OCI-LY7 (cell line): ENCODE data around the gene SH3YL1. TPM values are rescaled to one million over a fixed set of nuclear protein-coding genes. Genes with fewer than 3 reads are reported as not detected.

Experiments
- BruUV-seq: library from RNA; stranded (reverse); fragments of 400-500 nt; replicated peaks from 2 replicates; lab custom pipeline; 2021; lab: Mats Ljungman, UMichigan
- CTCF ChIA-PET: fragments of 300-600 bp; sonication (Branson Sonifier 250); formaldehyde crosslinking; loops from one replicate; lab custom pipeline; 2022; ENCODE audit warnings: antibody characterized with exemption; ENCODE audit not compliant: unreplicated experiment; lab: Charles Lee
- POLR2A ChIA-PET: fragments of 300-600 bp; sonication (Branson Sonifier 250); formaldehyde crosslinking; loops from one replicate; lab custom pipeline; 2022; ENCODE audit warnings: antibody characterized with exemption; lab: Charles Lee
- DNase-seq: peaks from one replicate; pipeline ENCODE4 v3.0.0-alpha.2; 2015; ENCODE audit warnings: low spot score
- H2AFZ ChIP-seq: fragments of 200-600 bp; sonication (generic), shearing (Covaris generic); 2 replicates; pipeline ENCODE4 v1.6.1; 2014; ENCODE audit warnings: mild to moderate bottlenecking, antibody characterized with exemption, low read length, moderate library complexity
- H3K27ac ChIP-seq: fragments of 200-600 bp; sonication (generic); 2 replicates; pipeline ENCODE4 v1.5.1; 2014; ENCODE audit warnings: mixed run types, low read depth, mild to moderate bottlenecking, moderate library complexity, low read length, inconsistent platforms; ENCODE audit not compliant: poor library complexity, severe bottlenecking
- H3K36me3 ChIP-seq: fragments of 200-600 bp; sonication (generic); 2 replicates; pipeline ENCODE4 v1.6.1; 2014; ENCODE audit warnings: mild to moderate bottlenecking, antibody characterized with exemption, low read length, moderate library complexity, mixed read lengths; ENCODE audit not compliant: insufficient read depth
- H3K4me1 ChIP-seq: fragments of 200-600 bp; sonication (generic); 2 replicates; pipeline ENCODE4 v1.5.1; 2014; ENCODE audit warnings: mild to moderate bottlenecking, low read length; ENCODE audit not compliant: insufficient read depth, poor library complexity, severe bottlenecking
- H3K4me2 ChIP-seq: fragments of 200-600 bp; sonication (generic); 2 replicates; pipeline ENCODE4 v1.6.1; 2014; ENCODE audit warnings: mild to moderate bottlenecking, low read length
- H3K4me3 ChIP-seq: fragments of 200-600 bp; sonication (generic); 2 replicates; pipeline ENCODE4 v1.5.1; 2014; ENCODE audit warnings: mild to moderate bottlenecking, low read depth, low read length; ENCODE audit not compliant: poor library complexity, severe bottlenecking
- H3K79me2 ChIP-seq: fragments of 200-600 bp; sonication (generic); 2 replicates; pipeline ENCODE4 v1.6.1; 2016; ENCODE audit warnings: low read depth, mild to moderate bottlenecking, low read length, moderate library complexity, mixed read lengths; ENCODE audit not compliant: insufficient read depth
- H3K9me2 ChIP-seq: fragments of 200-600 bp; sonication (generic); 2 replicates; pipeline ENCODE4 v1.6.1; 2016; ENCODE audit warnings: mild to moderate bottlenecking, low read length, mixed read lengths; ENCODE audit not compliant: insufficient read depth
- H3K9me3 ChIP-seq: fragments of 200-600 bp; sonication (generic); 2 replicates; pipeline ENCODE4 v1.6.1; 2014; ENCODE audit warnings: mild to moderate bottlenecking, mixed run types, low read length, mixed read lengths
- H4K20me1 ChIP-seq: fragments of 200-600 bp; sonication (generic); 2 replicates; pipeline ENCODE4 v1.6.1; 2014; ENCODE audit warnings: mild to moderate bottlenecking, antibody characterized with exemption, low read length, moderate library complexity, mixed read lengths; ENCODE audit not compliant: insufficient read depth
- EZH2phosphoT487 ChIP-seq: fragments of 200-600 bp; sonication (generic); IDR thresholded peaks from 2 replicates; pipeline ENCODE4 v1.6.1; 2018; ENCODE audit warnings: low read depth, borderline replicate concordance, mild to moderate bottlenecking, mixed run types, antibody characterized with exemption, low read length, moderate library complexity, mixed read lengths
- intact Hi-C: fragments of 100-400 bp; cut with micrococcal nuclease; formaldehyde crosslinking; loops from one replicate; pipeline ENCODE4 v1.10.0; 2022; ENCODE audit not compliant: unreplicated experiment
- total RNA-seq, 2 experiments: library from RNA; depleted of rRNA in 1 of 2; stranded (reverse); fragments of >200 nt in 1 of 2; shearing (Covaris generic) in 1 of 2; gene quantifications; 2 replicates each; pipeline ENCODE4 v1.2.3, GENCODE V29; 2014 to 2022
- TF ChIP-seq, protein P1 (sequence below): fragments of 200-600 bp; sonication (generic); conservative IDR thresholded peaks from 2 replicates; pipeline ENCODE4 v1.5.1; 2014; ENCODE audit warnings: mild to moderate bottlenecking, antibody characterized with exemption, low read length, moderate library complexity, mixed read lengths

Gene SH3YL1
- total RNA-seq, 2 experiments from 2014 or later: 21.3 to 30.9 TPM

DNA sequence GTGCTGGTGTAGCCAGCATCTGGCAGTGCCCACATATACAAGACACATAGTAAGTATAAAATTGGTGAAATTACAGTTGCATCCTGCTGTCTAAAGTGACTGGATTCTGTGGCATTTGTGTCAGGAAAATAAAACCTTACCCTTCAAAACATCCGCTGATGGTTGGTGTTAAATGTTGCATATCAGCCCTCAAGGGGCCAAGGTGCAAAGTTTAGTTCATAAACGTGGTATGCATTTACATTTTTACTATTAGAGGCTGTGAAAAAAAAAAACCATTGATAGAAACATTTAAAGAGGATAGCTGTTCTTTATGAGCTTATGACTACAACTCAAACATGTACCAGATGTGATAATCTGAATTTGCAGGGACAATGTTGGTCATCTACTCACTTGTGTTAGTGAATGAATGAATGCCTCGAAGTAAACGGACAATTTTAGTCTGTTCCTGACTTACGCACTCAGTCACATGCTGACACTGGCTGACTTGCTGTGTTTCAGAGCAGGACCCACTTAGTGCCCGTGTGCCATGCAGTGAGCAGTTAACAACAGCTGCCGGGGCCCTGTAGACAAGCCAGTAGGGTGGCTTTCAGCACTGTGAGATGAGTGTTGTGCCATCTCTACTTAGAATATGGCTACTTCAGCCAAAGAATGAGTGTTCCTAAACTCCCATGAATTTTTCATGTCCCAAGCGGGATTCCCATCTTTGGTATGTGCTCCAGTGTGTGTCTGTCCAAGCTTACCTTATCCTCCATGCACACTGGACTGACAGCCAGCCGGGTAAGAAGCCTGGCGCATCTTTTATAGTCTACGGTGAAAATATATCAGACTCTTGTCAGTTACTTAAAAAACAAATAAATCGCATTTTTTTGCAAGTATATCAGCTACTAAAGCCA is 18.8 kb upstream of the SH3YL1 start:
- no TSS peak for BruUV-seq
- no peak overlapping the region for H3K27ac ChIP-seq
- no peak overlapping the region for H2AFZ ChIP-seq
- DNase-seq: no peak
- no peak overlapping the region for H3K4me3 ChIP-seq
- H4K20me1 ChIP-seq: no peaks in the 10 kb centered on the region
- intact Hi-C loops: no loop called here
- H3K9me3 ChIP-seq: no peaks in the 10 kb centered on the region
- TF ChIP-seq EZH2phosphoT487: no peak
- TF ChIP-seq, protein P1, sequence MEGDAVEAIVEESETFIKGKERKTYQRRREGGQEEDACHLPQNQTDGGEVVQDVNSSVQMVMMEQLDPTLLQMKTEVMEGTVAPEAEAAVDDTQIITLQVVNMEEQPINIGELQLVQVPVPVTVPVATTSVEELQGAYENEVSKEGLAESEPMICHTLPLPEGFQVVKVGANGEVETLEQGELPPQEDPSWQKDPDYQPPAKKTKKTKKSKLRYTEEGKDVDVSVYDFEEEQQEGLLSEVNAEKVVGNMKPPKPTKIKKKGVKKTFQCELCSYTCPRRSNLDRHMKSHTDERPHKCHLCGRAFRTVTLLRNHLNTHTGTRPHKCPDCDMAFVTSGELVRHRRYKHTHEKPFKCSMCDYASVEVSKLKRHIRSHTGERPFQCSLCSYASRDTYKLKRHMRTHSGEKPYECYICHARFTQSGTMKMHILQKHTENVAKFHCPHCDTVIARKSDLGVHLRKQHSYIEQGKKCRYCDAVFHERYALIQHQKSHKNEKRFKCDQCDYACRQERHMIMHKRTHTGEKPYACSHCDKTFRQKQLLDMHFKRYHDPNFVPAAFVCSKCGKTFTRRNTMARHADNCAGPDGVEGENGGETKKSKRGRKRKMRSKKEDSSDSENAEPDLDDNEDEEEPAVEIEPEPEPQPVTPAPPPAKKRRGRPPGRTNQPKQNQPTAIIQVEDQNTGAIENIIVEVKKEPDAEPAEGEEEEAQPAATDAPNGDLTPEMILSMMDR: no peak
- H3K4me2 ChIP-seq: no peak overlapping the region
- CTCF ChIA-PET: no interaction called here
- H3K79me2 ChIP-seq: no peaks in the 10 kb centered on the region
- no peaks in the 10 kb centered on the region for H3K9me2 ChIP-seq
- peaks cover 60% of the 10 kb centered on the region for H3K36me3 ChIP-seq
- H3K4me1 ChIP-seq: no peaks in the 10 kb centered on the region
- POLR2A ChIA-PET: interaction anchor here (0.9 to 1.0 kb wide), 2 partner anchors 14 to 25 kb away, joined by 3 to 4 read pairs; no protein-coding TSS in a partner anchor

DNA sequence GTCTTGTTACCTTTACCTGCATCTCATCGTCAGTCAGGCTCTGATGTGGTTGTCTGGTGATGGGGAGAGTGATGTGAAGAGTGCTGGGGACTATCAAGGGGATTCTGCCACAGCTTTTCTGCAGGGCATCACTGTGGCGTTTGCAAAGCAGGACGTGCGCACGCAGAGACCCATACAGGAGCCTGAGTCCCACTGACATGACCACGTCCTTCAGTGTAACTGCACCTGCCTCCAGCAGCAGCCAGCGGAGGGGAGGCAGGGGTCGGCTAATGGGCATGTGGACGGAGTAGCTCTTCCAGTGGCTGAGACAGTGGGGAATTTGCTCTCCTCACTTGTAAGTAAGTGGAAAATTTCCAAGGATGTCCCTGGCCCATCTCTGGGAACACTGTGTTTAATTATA is 17.5 kb upstream of the SH3YL1 start:
- intact Hi-C loops: no loop called here
- Histone ChIP-seq H4K20me1 (peaks cover 3% of the 10 kb centered on the region; the same call in 1 of the 2 replicates), H3K36me3 (peaks cover 72% of the 10 kb centered on the region), H3K79me2 (peaks cover 9% of the 10 kb centered on the region), H2AFZ (no peak overlapping the region), H3K9me3 (no peaks in the 10 kb centered on the region), H3K9me2 (no peaks in the 10 kb centered on the region), H3K27ac (no peak overlapping the region), H3K4me3 (no peak overlapping the region), H3K4me1 (no peaks in the 10 kb centered on the region), H3K4me2 (no peak overlapping the region)
- no peak for DNase-seq
- CTCF ChIA-PET: no interaction called here
- TF ChIP-seq, protein P1: no peak
- no peak for TF ChIP-seq EZH2phosphoT487
- BruUV-seq: no TSS peak
- POLR2A ChIA-PET: no interaction called here

DNA sequence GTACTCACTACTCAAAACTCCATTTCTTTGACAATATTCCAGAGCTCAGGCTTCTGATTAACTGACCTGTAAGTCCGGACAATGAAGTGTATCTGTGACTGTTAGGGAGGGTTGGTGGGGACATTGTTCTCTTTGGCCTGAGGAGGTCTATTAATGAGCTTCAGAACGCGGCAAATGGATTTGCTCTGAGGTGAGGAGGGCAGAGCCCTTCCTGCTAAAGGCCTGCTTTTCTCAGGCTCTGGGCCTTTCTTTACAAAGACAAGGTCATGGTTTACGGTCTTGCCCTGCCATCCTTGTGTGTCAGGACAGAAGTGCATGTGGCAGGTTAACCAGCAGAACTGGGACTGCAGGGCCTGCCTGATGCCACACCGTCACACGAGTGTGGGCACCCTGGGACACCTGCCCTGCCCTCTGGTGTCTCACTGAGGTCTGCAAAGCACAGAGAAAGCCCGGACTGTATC is 16.8 kb upstream of the SH3YL1 start:
- intact Hi-C loops: no loop called here
- ChIA-PET CTCF (no interaction called here), POLR2A (no interaction called here)
- H3K4me2 ChIP-seq: no peak overlapping the region
- H3K9me3 ChIP-seq: no peaks in the 10 kb centered on the region
- H3K79me2 ChIP-seq: peaks cover 16% of the 10 kb centered on the region
- H3K36me3 ChIP-seq: peaks cover 79% of the 10 kb centered on the region
- H3K27ac ChIP-seq: no peak overlapping the region
- no peak overlapping the region for H2AFZ ChIP-seq
- peaks cover 10% of the 10 kb centered on the region for H4K20me1 ChIP-seq
- TF ChIP-seq EZH2phosphoT487: no peak
- TF ChIP-seq, protein P1: no peak
- no TSS peak for BruUV-seq
- DNase-seq: no peak
- H3K4me1 ChIP-seq: peaks cover 4% of the 10 kb centered on the region
- H3K9me2 ChIP-seq: no peaks in the 10 kb centered on the region
- no peak overlapping the region for H3K4me3 ChIP-seq
